HUDEP-2 (cell line): ENCODE results near the gene DDAH2.

Experiments
- DNase-seq, 76 experiments: peaks; one replicate each; lab custom pipeline; 2025; ENCODE audit not compliant: unreplicated experiment in 76 of 76; lab: John Stamatoyannopoulos, UW

Gene DDAH2

GRCh38 chr6:31728767-31729514 lies at the start of gene DDAH2:
Gene DDAH2 (minus strand): TSS chr6:31729299. CDS start chr6:31729161, 138 bp downstream.
- DNase-seq, result peak in 2 of 76 experiments; percentile 46 to 96

- DNase-seq, result no peak
These were observed 49.1 kb upstream of the DDAH2 start for GRCh38 chr6:31778193-31778592.

- DNase-seq, result no peak
These were observed 48.6 kb upstream of the DDAH2 start for GRCh38 chr6:31777667-31778050.

GRCh38 chr6:31776989-31777666 lies 48.0 kb upstream of the DDAH2 start, which contains the start of gene VWA7:
Gene VWA7 (minus strand): TSS chr6:31777328. CDS start chr6:31776779, 549 bp downstream.
- DNase-seq, result peak in 73 of 76 experiments; percentile 68 to 98 (median 89)

GRCh38 chr6:31776485-31776988 lies 47.4 kb upstream of the DDAH2 start:
- DNase-seq, result peak in 7 of 76 experiments; percentile 42 to 70 (median 52)

- DNase-seq, result no peak
These were observed 46.8 kb upstream of the DDAH2 start for GRCh38 chr6:31775633-31776484.

GRCh38 chr6:31775184-31775583 lies 46.1 kb upstream of the DDAH2 start:
- DNase-seq, result peak in 14 of 76 experiments; percentile 8 to 46 (median 26)

GRCh38 chr6:31771992-31772358 lies 42.9 kb upstream of the DDAH2 start:
- peak in 11 of 76 experiments; percentile 12 to 41 (median 23) for DNase-seq

GRCh38 chr6:31770860-31771259 lies 41.8 kb upstream of the DDAH2 start:
- DNase-seq, result no peak

- DNase-seq, result peak in 73 of 76 experiments; percentile 20 to 95 (median 85)
These were observed 40.7 kb upstream of the DDAH2 start for GRCh38 chr6:31769684-31770371.

GRCh38 chr6:31768363-31769257 lies 39.5 kb upstream of the DDAH2 start:
- DNase-seq, result no peak

GRCh38 chr6:31767096-31767645 lies 38.1 kb upstream of the DDAH2 start:
- no peak for DNase-seq

GRCh38 chr6:31765910-31766794 lies 37.1 kb upstream of the DDAH2 start:
- DNase-seq, result no peak

- no peak for DNase-seq
These were observed 36.4 kb upstream of the DDAH2 start for GRCh38 chr6:31765559-31765909.

GRCh38 chr6:31764198-31764597 lies 35.1 kb upstream of the DDAH2 start:
- DNase-seq, result no peak

GRCh38 chr6:31763619-31763940 lies 34.5 kb upstream of the DDAH2 start:
- DNase-seq, result no peak

GRCh38 chr6:31762878-31763618 lies 33.9 kb upstream of the DDAH2 start:
- no peak for DNase-seq

- no peak for DNase-seq
These were observed 33.3 kb upstream of the DDAH2 start, which contains the start of gene SAPCD1 for GRCh38 chr6:31762356-31762755. Gene SAPCD1 (plus strand): TSS chr6:31762656. CDS start chr6:31763055, 399 bp downstream.
